Renal cortical epithelial cell (primary cell): ENCODE data around the gene NFATC2IP. TPM values are rescaled to one million over a fixed set of nuclear protein-coding genes. Genes with fewer than 3 reads are reported as not detected.
A peak's percentile ranks its signal among the peaks of the same experiment; 100 is the strongest.

Source experiments
- DNase-seq: peaks from one replicate; pipeline ENCODE4 v3.0.0-alpha.2; 2011; ENCODE audit warnings: low read depth
- total RNA-seq: library from RNA; depleted of rRNA; stranded (reverse); fragments of >200 nt; gene quantifications from 2 replicates; pipeline ENCODE4 v1.2.3, GENCODE V29; 2014

Gene NFATC2IP
- total RNA-seq, 1 donor from 2014 or later = 23.8 TPM

- DNase-seq = no peak
These were observed 48.1 kb downstream of the NFATC2IP start for GRCh38 chr16:28998837-28999236.

DNA sequence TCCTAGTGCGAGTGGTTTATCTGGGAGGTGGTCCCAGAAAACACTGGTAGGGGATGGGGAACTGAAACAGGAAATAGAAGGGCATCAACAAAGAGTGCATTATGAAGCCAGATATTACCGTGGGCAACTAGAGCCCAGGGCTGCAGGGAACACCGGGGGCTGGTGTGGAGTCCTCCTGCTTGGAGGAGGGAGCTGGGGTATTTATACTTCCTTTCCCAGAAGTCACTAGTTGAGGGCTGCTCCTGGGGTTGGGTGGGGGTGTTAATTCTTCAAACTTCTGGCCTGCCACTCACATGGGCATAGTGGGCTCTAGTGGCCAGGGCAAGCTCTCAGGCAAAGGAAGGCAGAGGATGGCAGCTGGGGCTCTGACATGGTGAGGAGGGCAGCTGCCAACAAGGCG, 48.8 kb downstream of the NFATC2IP start:
- no peak for DNase-seq

- DNase-seq = no peak
These were observed 49.3 kb downstream of the NFATC2IP start for GRCh38 chr16:29000019-29000418.

DNA sequence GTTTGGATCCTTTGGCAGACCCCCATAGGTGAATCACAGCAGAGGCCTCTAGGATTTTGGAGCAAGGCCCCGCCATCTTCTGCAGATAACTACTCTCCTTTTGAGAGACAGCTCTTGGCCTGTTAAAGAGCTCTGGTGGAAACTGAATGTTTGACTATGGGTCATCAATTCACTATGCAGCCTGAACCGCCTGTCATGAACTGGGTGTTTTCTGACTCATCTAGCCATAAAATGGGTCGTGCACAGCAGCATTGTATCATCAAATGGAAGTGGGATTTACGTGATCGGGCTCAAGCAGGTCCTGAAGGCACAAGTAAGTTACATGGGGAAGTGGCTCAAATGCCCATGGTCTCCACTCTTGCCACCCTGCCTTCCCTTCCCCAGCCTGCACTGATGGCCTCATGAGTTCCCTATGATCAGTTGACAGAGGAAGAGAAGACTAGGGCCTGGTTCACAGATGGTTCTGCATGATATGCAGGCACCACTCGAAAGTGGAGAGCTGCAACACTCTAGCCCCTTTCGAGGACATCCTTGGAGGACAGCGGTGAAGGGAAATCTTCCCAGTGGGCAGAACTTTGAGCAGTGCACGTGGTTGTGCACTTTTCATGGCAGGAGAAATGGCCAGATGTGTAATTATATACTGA, 53.9 kb downstream of the NFATC2IP start:
- peak; percentile 51 for DNase-seq

- DNase-seq = peak; percentile 55
These were observed 57.2 kb downstream of the NFATC2IP start for GRCh38 chr16:29007730-29008593.

DNA sequence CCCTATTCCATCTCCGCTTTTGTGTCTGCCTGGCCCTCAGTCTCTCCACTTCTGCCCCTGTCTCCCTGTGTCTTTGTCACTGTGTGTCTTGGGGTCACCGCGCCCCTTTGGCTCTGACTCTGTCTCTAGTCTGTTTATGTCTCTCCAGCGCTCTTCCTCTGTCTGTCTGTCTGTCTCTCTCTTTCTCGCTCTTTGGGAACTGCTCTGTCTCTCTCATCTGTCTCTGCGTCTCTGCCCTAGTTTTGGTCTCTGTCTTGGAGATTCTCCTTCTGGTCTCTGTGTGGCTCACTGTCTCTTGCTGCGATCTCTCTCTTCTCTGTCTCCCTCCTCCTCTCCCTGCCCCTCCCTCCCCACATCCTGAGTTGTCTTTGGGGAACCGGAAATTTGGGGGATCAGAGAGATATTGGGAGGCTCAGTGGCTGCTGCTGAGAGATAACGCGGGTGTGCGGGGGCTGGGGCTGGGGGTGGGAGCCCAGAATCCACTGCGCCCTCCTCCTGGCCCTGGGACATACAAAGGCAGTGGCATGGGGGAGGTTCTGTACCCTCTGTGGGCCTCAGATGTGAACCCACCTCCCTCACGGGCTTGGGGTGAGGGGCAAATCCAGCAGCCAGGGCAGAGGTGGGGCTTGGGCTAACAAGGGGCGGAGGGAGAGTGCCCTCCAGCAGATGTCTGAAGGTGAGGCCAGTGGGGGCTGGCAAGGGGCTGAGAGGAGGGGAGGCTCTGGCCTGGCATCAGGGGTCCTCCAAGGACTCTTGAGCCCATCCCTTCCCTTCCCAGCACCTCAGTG, 58.5 kb downstream of the NFATC2IP start:
- DNase-seq = no peak

DNA sequence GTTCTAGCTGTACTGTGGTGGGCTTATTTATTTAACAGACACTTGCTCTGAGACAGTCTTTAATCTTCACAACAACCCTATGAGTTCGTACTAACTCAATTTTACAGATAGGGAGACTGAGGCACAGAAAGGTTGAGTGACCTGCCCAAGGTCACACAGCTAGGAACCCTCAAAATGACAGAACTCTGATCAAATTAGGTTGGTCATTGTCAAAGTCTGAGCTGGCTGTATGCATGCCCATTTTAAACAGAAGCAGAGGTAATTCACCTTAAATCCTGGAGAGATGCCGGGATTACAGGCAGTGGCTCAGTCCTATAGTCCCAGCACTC, 59.1 kb downstream of the NFATC2IP start:
- DNase-seq = no peak

GRCh38 chr16:29011112-29011511, 60.4 kb downstream of the NFATC2IP start:
- no peak for DNase-seq

DNA sequence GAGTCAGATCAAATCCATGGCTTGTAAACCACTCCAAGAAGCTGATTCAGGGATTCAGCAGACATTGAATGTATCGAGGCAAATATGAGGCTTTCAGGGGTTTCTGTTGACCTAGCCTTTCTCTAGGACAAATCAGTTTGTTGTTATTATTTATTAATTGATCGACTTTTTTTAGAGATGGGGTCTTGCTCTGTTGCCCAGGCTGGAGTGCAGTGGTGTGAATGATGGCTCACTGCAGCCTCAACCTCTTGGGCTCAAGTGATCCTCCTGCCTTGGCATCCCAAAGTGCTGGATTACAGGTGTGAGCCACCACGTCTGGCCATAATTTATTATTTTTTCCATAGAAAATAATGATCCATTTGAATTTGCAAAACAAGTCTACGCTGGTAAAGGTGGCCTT, 61.1 kb downstream of the NFATC2IP start:
- DNase-seq = no peak

GRCh38 chr16:29012913-29013553, 62.3 kb downstream of the NFATC2IP start:
- DNase-seq = no peak

- no peak for DNase-seq
These were observed 63.9 kb downstream of the NFATC2IP start for GRCh38 chr16:29014561-29015069.

Other genes starting within 250 kb of the NFATC2IP start
- 75.2 and 177 TPM in 2 replicates for gene EIF3C, start 239.5 kb upstream of the NFATC2IP start, total RNA-seq
- 4.5 TPM in 1 of 2 replicates, not detected in the other for gene NPIPB9, start 199.2 kb upstream of the NFATC2IP start, total RNA-seq
- 26.6 and 92.6 TPM in 2 replicates for gene ATXN2L, start 127.9 kb upstream of the NFATC2IP start, total RNA-seq
- 129 and 130 TPM in 2 replicates for gene TUFM, start 104.6 kb upstream of the NFATC2IP start, total RNA-seq
- 10.8 and 21.4 TPM in 2 replicates for gene SH2B1, start 87.1 kb upstream of the NFATC2IP start, total RNA-seq
- gene ATP2A1, start 72.4 kb upstream of the NFATC2IP start, total RNA-seq = 0.10 TPM in 1 of 2 replicates, not detected in the other
- 33.5 and 52.1 TPM in 2 replicates for gene RABEP2, start 25.7 kb upstream of the NFATC2IP start, total RNA-seq
- not detected in 2 replicates for gene CD19, start 19.0 kb upstream of the NFATC2IP start, total RNA-seq
- 21.0 and 36.0 TPM in 2 replicates for gene SPNS1, start 23.8 kb downstream of the NFATC2IP start, total RNA-seq
- 0.30 TPM in 1 of 2 replicates, not detected in the other for gene LAT, start 34.1 kb downstream of the NFATC2IP start, total RNA-seq